ENCODE data around the gene SESN1.

- TF ChIP-seq CTCF (IDR thresholded peaks at IDR 0.05; ENCODE audit: low read length) (no peak), EZH2 (optimal IDR thresholded peaks at IDR 0.05; ENCODE audit: low read depth, low read length) (no peak)
Observed at GRCh38 chr6:108987156-108987555, 107.5 kb downstream of the SESN1 start.
